H9 (cell line): ENCODE results near the gene RCN1. TPM values are rescaled to one million over a fixed set of nuclear protein-coding genes. Genes with fewer than 3 reads are reported as not detected.

Source experiments
- DNase-seq: peaks from one replicate; pipeline ENCODE4 v3.0.0-alpha.2; 2017
- H2AFZ ChIP-seq: one replicate; pipeline ENCODE4 v1.6.1; 2013; ENCODE audit warnings: mild to moderate bottlenecking, low read length, control low read depth, moderate library complexity
- H2AK5ac ChIP-seq: 2 replicates; pipeline ENCODE4 v1.6.1; 2013; ENCODE audit warnings: low read length, control low read depth, mixed read lengths; ENCODE audit not compliant: insufficient read length
- H2BK120ac ChIP-seq: one replicate; pipeline ENCODE4 v1.6.1; 2013; ENCODE audit warnings: low read depth, mild to moderate bottlenecking, low read length, control low read depth, inconsistent platforms; ENCODE audit not compliant: poor library complexity, severe bottlenecking
- H2BK12ac ChIP-seq: 2 replicates; pipeline ENCODE4 v1.6.1; 2013; ENCODE audit warnings: low read length, control low read depth, mixed read lengths, low read depth; ENCODE audit not compliant: insufficient read length
- H2BK15ac ChIP-seq: 2 replicates; pipeline ENCODE4 v1.6.1; 2013; ENCODE audit warnings: low read depth, low read length, control low read depth
- H2BK20ac ChIP-seq: one replicate; pipeline ENCODE4 v1.6.1; 2013; ENCODE audit warnings: low read depth, mild to moderate bottlenecking, low read length, control low read depth, inconsistent platforms; ENCODE audit not compliant: poor library complexity, severe bottlenecking
- H2BK5ac ChIP-seq: 2 replicates; pipeline ENCODE4 v1.6.1; 2013; ENCODE audit warnings: low read length, control low read depth, mixed read lengths; ENCODE audit not compliant: insufficient read length
- H3K14ac ChIP-seq: 2 replicates; pipeline ENCODE4 v1.6.1; 2013; ENCODE audit warnings: low read length, control low read depth; ENCODE audit not compliant: insufficient read depth
- H3K18ac ChIP-seq: 2 replicates; pipeline ENCODE4 v1.6.1; 2013; ENCODE audit warnings: low read depth, mild to moderate bottlenecking, mixed read lengths, low read length, control low read depth; ENCODE audit not compliant: insufficient read length
- H3K23ac ChIP-seq: 2 replicates; pipeline ENCODE4 v1.6.1; 2013; ENCODE audit warnings: low read length, control low read depth, mixed read lengths, low read depth; ENCODE audit not compliant: insufficient read length
- H3K23me2 ChIP-seq: 2 replicates; pipeline ENCODE4 v1.6.1; 2013; ENCODE audit warnings: low read depth, mild to moderate bottlenecking, mixed read lengths, low read length, control low read depth; ENCODE audit not compliant: insufficient read length, poor library complexity, severe bottlenecking
- H3K27ac ChIP-seq: 2 replicates; pipeline ENCODE4 v1.5.1; 2013; ENCODE audit warnings: low read length, control low read depth, mixed read lengths, low read depth; ENCODE audit not compliant: insufficient read length
- H3K27me3 ChIP-seq: 2 replicates; pipeline ENCODE4 v1.6.1; 2013; ENCODE audit warnings: low read length, control low read depth, inconsistent platforms; ENCODE audit not compliant: insufficient read depth
- H3K4ac ChIP-seq: 2 replicates; pipeline ENCODE4 v1.6.1; 2013; ENCODE audit warnings: low read depth, mild to moderate bottlenecking, control low read depth, inconsistent platforms, low read length, moderate library complexity
- H3K4me1 ChIP-seq: 2 replicates; pipeline ENCODE4 v1.6.1; 2013; ENCODE audit warnings: low read length, control low read depth, inconsistent platforms; ENCODE audit not compliant: insufficient read depth
- H3K4me2 ChIP-seq: 2 replicates; pipeline ENCODE4 v1.6.1; 2013; ENCODE audit warnings: low read length, control low read depth, mixed read lengths; ENCODE audit not compliant: insufficient read length, insufficient read depth
- H3K56ac ChIP-seq: 2 replicates; pipeline ENCODE4 v1.6.1; 2013; ENCODE audit warnings: low read depth, mild to moderate bottlenecking, mixed read lengths, low read length, control low read depth; ENCODE audit not compliant: insufficient read length
- H3K79me1 ChIP-seq: 2 replicates; pipeline ENCODE4 v1.6.1; 2013; ENCODE audit warnings: low read depth, mild to moderate bottlenecking, moderate library complexity, low read length, control low read depth, inconsistent platforms; ENCODE audit not compliant: insufficient read depth, poor library complexity, severe bottlenecking
- H3K79me2 ChIP-seq: 2 replicates; pipeline ENCODE4 v1.6.1; 2013; ENCODE audit warnings: low read length, control low read depth, inconsistent platforms; ENCODE audit not compliant: insufficient read depth
- H3K9ac ChIP-seq: 2 replicates; pipeline ENCODE4 v1.6.1; 2013; ENCODE audit warnings: low read length, control low read depth, mixed read lengths; ENCODE audit not compliant: insufficient read length; ENCODE audit errors: extremely low read depth
- H3K9me3 ChIP-seq: one replicate; pipeline ENCODE4 v1.6.1; 2013; ENCODE audit warnings: low read depth, low read length, inconsistent platforms; ENCODE audit not compliant: control insufficient read depth
- H3T11ph ChIP-seq: one replicate; pipeline ENCODE4 v1.6.1; 2013; ENCODE audit warnings: mild to moderate bottlenecking, low read length, control low read depth, inconsistent platforms
- H4K20me1 ChIP-seq: one replicate; pipeline ENCODE4 v1.6.1; 2013; ENCODE audit not compliant: control insufficient read depth, insufficient read length, insufficient read depth
- H4K5ac ChIP-seq: 2 replicates; pipeline ENCODE4 v1.6.1; 2013; ENCODE audit warnings: low read depth, mild to moderate bottlenecking, mixed read lengths, low read length, control low read depth; ENCODE audit not compliant: insufficient read length
- H4K8ac ChIP-seq: replicated peaks from 2 replicates; pipeline ENCODE4 v1.6.1; 2013; ENCODE audit warnings: low read length, control low read depth, mixed read lengths, low read depth; ENCODE audit not compliant: insufficient read length
- H4K91ac ChIP-seq: 2 replicates; pipeline ENCODE4 v1.6.1; 2013; ENCODE audit warnings: low read depth, mild to moderate bottlenecking, moderate library complexity, mixed read lengths, low read length, control low read depth; ENCODE audit not compliant: insufficient read length
- H3K27ac Mint-ChIP-seq, 3 experiments: 2 replicates in 2 of 3; 3 replicates in 1 of 3; pipeline ENCODE4 v1.8.0; 2020 to 2021; ENCODE audit warnings: mixed read lengths in 3 of 3, mild to moderate bottlenecking in 1 of 3, moderate library complexity in 1 of 3
- H3K27me3 Mint-ChIP-seq: 2 replicates; pipeline ENCODE4 v1.8.0; 2021; ENCODE audit warnings: low read depth, mild to moderate bottlenecking, moderate library complexity, mixed read lengths
- H3K36me3 Mint-ChIP-seq, 3 experiments: 2 replicates in 2 of 3; 3 replicates in 1 of 3; pipeline ENCODE4 v1.8.0; 2020 to 2021; ENCODE audit warnings: low read depth in 3 of 3, mixed read lengths in 3 of 3; ENCODE audit not compliant: insufficient read depth in 1 of 3
- H3K4me1 Mint-ChIP-seq, 2 experiments: 2 replicates each; pipeline ENCODE4 v1.8.0; 2020; ENCODE audit warnings: mixed read lengths in 2 of 2
- H3K4me3 Mint-ChIP-seq, 2 experiments: 2 replicates in 1 of 2; 3 replicates in 1 of 2; pipeline ENCODE4 v1.8.0; 2020 to 2021; ENCODE audit warnings: mild to moderate bottlenecking in 2 of 2, mixed read lengths in 2 of 2, moderate library complexity in 1 of 2
- H3K9me3 Mint-ChIP-seq, 2 experiments: 2 replicates in 1 of 2; 3 replicates in 1 of 2; pipeline ENCODE4 v1.8.0; 2020; ENCODE audit warnings: mild to moderate bottlenecking in 2 of 2, mixed read lengths in 2 of 2, moderate library complexity in 1 of 2
- WGBS: extraction: QIAGEN DNeasy Blood & Tissue Kit; methylation state at CpG from one replicate; pipeline ENCODE4 v1.1.7; 2013; ENCODE audit warnings: missing lambda C conversion rate, low lambda C conversion rate, mixed read lengths; ENCODE audit not compliant: insufficient read length; ENCODE audit errors: extremely low coverage; 5-methylcytosine and 5-hydroxymethylcytosine counted together
- total RNA-seq: library from RNA; stranded (reverse); gene quantifications from 2 replicates; pipeline ENCODE4 v1.2.1, GENCODE V29; 2021
- TF ChIP-seq, protein P1 (sequence below): fragments of 200-600 bp; sonication (generic); conservative IDR thresholded peaks from 3 replicates; pipeline ENCODE4 v1.8.0; 2021; ENCODE audit warnings: antibody characterized with exemption, mild to moderate bottlenecking

The RCN1 gene
- total RNA-seq, 1 experiment from 2014 or later = 109 TPM

DNA sequence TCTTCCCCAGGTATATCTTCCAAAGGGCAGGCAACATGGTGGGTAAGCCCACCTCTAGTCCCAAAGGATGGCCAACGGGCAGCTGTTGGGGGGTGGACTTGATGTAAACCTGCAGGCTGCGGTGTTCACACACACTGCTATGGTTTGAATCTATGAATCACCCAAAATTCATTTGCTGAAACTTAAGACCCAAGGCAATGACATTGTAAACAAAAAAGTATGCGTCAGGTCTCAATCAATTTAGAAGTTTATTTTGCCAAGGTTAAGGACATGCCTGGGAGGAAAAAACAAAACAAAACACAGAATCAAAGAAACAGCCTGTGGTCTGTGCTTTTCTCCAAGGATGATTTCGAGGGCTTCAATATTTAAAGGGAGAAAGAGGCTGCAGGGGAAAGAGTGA is 18.3 kb downstream of the RCN1 start:
- Histone ChIP-seq H4K20me1 (no peaks in the 10 kb centered on the region), H2BK20ac (no peak overlapping the region), H3K79me2 (no peaks in the 10 kb centered on the region), H3T11ph (no peak overlapping the region), H3K27ac (no peak overlapping the region), H3K9ac (no peak overlapping the region), H3K23ac (no peak overlapping the region), H3K56ac (no peak overlapping the region), H2BK5ac (no peak overlapping the region), H3K23me2 (no peaks in the 10 kb centered on the region), H2AFZ (no peak overlapping the region), H3K27me3 (no peaks in the 10 kb centered on the region; the same call in 1 of the 2 replicates), H4K8ac (no peak overlapping the region), H2BK120ac (no peak overlapping the region), H2BK15ac (no peak overlapping the region), H2BK12ac (no peak overlapping the region), H3K4me2 (no peak overlapping the region), H3K79me1 (no peaks in the 10 kb centered on the region), H3K9me3 (no peaks in the 10 kb centered on the region), H2AK5ac (no peak overlapping the region), H4K91ac (no peak overlapping the region), H3K18ac (no peak overlapping the region), H3K14ac (no peak overlapping the region), H3K4ac (no peak overlapping the region), H4K5ac (no peak overlapping the region), H3K4me1 (no peaks in the 10 kb centered on the region)
- peaks cover 3% of the 10 kb centered on the region; the same call in 1 of the 2 replicates for H3K27me3 Mint-ChIP-seq
- TF ChIP-seq, protein P1, sequence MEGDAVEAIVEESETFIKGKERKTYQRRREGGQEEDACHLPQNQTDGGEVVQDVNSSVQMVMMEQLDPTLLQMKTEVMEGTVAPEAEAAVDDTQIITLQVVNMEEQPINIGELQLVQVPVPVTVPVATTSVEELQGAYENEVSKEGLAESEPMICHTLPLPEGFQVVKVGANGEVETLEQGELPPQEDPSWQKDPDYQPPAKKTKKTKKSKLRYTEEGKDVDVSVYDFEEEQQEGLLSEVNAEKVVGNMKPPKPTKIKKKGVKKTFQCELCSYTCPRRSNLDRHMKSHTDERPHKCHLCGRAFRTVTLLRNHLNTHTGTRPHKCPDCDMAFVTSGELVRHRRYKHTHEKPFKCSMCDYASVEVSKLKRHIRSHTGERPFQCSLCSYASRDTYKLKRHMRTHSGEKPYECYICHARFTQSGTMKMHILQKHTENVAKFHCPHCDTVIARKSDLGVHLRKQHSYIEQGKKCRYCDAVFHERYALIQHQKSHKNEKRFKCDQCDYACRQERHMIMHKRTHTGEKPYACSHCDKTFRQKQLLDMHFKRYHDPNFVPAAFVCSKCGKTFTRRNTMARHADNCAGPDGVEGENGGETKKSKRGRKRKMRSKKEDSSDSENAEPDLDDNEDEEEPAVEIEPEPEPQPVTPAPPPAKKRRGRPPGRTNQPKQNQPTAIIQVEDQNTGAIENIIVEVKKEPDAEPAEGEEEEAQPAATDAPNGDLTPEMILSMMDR = no peak
- H3K36me3 Mint-ChIP-seq = peaks cover 0 to 16% (median 7%) of the 10 kb centered on the region in 3 experiments; a peak in 4 of 7 replicates
- no peak overlapping the region for H3K4me3 Mint-ChIP-seq
- no CpG with 5 or more reads among the region's 4 CpGs for WGBS
- DNase-seq = no peak
- peaks cover 14 to 15% of the 10 kb centered on the region in 2 experiments for H3K4me1 Mint-ChIP-seq
- H3K27ac Mint-ChIP-seq = peak overlapping the region in 1 of 3 experiments; percentile 82; a peak in 2 of 7 replicates
- no peaks in the 10 kb centered on the region for H3K9me3 Mint-ChIP-seq
